GM18505 (cell line): ENCODE measurements around the gene ST3GAL4.

ENCODE experiments used
- ATAC-seq: cut with Tn5 transposase; IDR thresholded peaks from one replicate; pipeline ENCODE4 v1.9.1; 2021; ENCODE audit not compliant: unreplicated experiment
- POLR2A ChIP-seq: IDR thresholded peaks from 4 replicates; pipeline ENCODE4 v1.6.1; 2011; ENCODE audit warnings: borderline replicate concordance; ENCODE audit not compliant: insufficient read depth, insufficient read length; ENCODE audit errors: extremely low read depth

The ST3GAL4 gene

GRCh38 chr11:126318574-126319373 lies 36.7 kb upstream of the ST3GAL4 start:
- TF ChIP-seq POLR2A, result no peak
- ATAC-seq, result peak; percentile 87

GRCh38 chr11:126319374-126319740 lies 36.1 kb upstream of the ST3GAL4 start:
- TF ChIP-seq POLR2A, result no peak
- no peak for ATAC-seq

- TF ChIP-seq POLR2A, result no peak
- no peak for ATAC-seq
Observed at GRCh38 chr11:126322996-126323395, 32.5 kb upstream of the ST3GAL4 start.

GRCh38 chr11:126327281-126328000 lies 28.0 kb upstream of the ST3GAL4 start:
- no peak for ATAC-seq
- TF ChIP-seq POLR2A, result no peak

GRCh38 chr11:126328001-126328390 lies 27.5 kb upstream of the ST3GAL4 start:
- ATAC-seq, result no peak
- TF ChIP-seq POLR2A, result no peak

- TF ChIP-seq POLR2A, result no peak
- ATAC-seq, result no peak
Observed at GRCh38 chr11:126328444-126328843, 27.0 kb upstream of the ST3GAL4 start.

GRCh38 chr11:126328938-126329643 lies 26.4 kb upstream of the ST3GAL4 start:
- ATAC-seq, result no peak
- no peak for TF ChIP-seq POLR2A

GRCh38 chr11:126329644-126330211 lies 25.8 kb upstream of the ST3GAL4 start:
- no peak for ATAC-seq
- TF ChIP-seq POLR2A, result no peak

GRCh38 chr11:126331286-126331685 lies 24.2 kb upstream of the ST3GAL4 start:
- no peak for TF ChIP-seq POLR2A
- ATAC-seq, result no peak

GRCh38 chr11:126332221-126332711 lies 23.2 kb upstream of the ST3GAL4 start:
- ATAC-seq, result no peak
- no peak for TF ChIP-seq POLR2A

- ATAC-seq, result no peak
- TF ChIP-seq POLR2A, result no peak
Observed at GRCh38 chr11:126333142-126333541, 22.3 kb upstream of the ST3GAL4 start.

GRCh38 chr11:126334659-126335462 lies 20.6 kb upstream of the ST3GAL4 start:
- TF ChIP-seq POLR2A, result no peak
- ATAC-seq, result no peak
